Gastrocnemius medialis (tissue), 4 donors: Measurements from ENCODE around the gene SCD5.

ENCODE experiments used
- CTCF ChIP-seq, 5 experiments: fragments of 450-650 bp in 3 of 5; fragments of 200-600 bp in 2 of 5; sonication (generic) in 2 of 5; IDR thresholded peaks in 4 of 5; conservative IDR thresholded peaks in 1 of 5; 1 replicate in 4 of 5; 2 replicates in 1 of 5; pipeline ENCODE4 v1.5.1; 2016 to 2019; ENCODE audit warnings: antibody characterized with exemption in 5 of 5, mild to moderate bottlenecking in 3 of 5, moderate library complexity in 3 of 5
- POLR2A ChIP-seq, 2 donors: fragments of 450-650 bp; IDR thresholded peaks; one replicate each; pipeline ENCODE4 v1.6.1; 2017; ENCODE audit warnings: antibody characterized with exemption in 2 of 2, mild to moderate bottlenecking in 2 of 2, moderate library complexity in 2 of 2

DNA sequence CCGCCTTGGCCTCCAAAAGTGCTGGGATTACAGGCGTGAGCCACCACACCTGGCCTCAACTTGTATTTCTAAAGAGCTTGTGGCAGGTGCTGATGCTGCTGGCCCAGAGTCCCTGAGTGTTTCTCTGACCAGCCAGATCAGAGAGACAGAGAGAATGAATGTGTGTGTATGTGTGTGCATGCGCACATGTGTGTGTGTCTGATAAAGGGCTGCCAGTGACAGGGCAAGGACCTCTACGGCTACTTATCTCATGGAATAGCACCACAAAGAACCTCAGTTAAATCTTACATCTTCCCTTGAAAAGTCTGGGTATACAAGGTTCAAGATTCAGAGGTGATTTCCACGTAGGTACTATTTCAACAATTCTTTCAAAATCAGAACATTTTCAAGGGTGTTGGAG is 86.0 kb downstream of the SCD5 start:
- no peak for TF ChIP-seq CTCF (IDR thresholded peaks at IDR 0.05 in 4 of 5, conservative IDR thresholded peaks at IDR 0.05 in 1 of 5)
- TF ChIP-seq POLR2A (IDR thresholded peaks at IDR 0.05), result no peak
